Activated CD4-positive, alpha-beta T cell treated with anti-CD3 and anti-CD28 coated beads, Interleukin-2, amount 50 U/mL, for 48 hours (primary cell): ENCODE data around the gene KRTAP5-6.

Experiments used
- DNase-seq, 2 experiments: peaks; one replicate each; pipeline ENCODE4 v3.0.0-alpha.2; 2020

Gene KRTAP5-6, protein sequence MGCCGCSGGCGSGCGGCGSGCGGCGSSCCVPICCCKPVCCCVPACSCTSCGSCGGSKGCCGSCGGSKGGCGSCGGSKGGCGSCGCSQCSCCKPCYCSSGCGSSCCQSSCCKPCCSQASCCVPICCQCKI

DNA sequence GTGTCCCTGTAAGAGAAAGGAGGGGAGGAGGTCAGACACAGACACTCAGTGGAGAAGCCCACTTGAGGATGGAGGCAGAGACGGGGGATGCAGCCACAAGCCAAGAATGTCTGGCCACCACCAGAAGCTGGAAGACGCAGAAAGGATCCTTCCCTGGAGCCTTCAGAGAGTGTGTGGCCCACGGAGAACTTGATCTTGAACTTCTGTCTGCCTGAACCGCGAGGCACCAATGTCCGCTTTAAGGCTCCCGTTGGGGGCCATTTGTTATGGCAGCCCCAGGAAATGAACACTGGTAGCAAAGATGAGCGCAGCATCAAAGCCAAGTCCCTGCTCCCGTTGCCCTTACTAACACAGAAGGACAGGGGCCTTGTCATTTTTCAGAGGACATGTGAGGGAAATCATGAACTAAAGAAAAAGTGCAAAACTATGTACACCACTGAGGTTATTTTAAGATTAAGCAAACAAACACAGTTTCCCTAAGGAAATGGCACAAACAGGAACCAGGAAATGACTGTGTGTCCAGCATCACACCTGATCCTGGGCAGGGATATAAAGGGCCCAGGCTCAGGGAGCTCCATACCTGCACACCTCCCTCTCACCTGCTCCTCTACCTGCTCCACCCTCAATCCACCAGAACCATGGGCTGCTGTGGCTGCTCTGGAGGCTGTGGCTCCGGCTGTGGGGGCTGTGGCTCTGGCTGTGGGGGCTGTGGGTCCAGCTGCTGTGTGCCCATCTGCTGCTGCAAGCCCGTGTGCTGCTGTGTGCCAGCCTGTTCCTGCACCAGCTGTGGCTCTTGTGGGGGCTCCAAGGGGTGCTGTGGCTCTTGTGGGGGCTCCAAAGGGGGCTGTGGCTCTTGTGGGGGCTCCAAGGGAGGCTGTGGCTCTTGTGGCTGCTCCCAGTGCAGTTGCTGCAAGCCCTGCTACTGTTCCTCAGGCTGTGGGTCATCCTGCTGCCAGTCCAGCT, at the start of gene KRTAP5-6:
KRTAP5-6 (plus strand) TSS at position 588 of the 963 bp plus-strand sequence; CDS start at position 639, 51 bp downstream.
- DNase-seq = no peak

DNA sequence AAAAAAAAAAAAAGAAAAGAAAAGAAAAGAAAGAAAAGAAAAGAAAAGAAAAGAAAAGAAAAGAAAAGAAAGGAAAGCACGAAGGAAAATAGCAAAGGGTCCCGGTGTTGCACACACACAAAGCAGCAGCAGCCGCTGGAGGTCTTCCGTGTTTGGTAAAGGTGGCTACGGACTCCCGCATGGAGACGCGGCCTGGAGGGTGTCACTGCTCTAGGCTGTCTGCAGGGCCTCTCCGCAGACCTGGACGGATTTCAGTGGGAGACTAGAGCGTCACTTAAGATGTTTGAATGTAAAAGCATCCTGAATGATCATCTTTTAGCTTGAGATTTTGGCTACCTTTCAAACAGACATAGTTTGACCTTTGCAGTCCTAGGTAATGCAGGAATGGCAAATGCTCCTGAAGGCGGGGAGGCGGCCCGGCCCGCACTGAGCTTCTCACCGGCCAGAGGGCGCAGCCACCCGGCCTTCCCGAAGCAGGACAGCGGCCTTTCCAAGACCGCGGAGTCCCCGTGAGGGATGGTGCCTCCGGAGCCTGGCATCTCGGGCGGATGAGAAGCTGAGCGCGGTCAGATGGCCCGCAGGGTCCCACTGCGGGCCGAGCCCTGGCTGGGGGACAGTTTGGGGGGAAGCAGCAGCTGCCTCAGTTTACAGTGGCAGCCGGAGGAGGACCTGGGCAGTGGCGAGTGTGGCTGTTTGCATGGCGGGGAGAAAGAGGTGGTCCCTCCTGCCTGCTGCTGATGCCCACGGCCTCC, 48.9 kb upstream of the KRTAP5-6 start:
- DNase-seq = no peak

DNA sequence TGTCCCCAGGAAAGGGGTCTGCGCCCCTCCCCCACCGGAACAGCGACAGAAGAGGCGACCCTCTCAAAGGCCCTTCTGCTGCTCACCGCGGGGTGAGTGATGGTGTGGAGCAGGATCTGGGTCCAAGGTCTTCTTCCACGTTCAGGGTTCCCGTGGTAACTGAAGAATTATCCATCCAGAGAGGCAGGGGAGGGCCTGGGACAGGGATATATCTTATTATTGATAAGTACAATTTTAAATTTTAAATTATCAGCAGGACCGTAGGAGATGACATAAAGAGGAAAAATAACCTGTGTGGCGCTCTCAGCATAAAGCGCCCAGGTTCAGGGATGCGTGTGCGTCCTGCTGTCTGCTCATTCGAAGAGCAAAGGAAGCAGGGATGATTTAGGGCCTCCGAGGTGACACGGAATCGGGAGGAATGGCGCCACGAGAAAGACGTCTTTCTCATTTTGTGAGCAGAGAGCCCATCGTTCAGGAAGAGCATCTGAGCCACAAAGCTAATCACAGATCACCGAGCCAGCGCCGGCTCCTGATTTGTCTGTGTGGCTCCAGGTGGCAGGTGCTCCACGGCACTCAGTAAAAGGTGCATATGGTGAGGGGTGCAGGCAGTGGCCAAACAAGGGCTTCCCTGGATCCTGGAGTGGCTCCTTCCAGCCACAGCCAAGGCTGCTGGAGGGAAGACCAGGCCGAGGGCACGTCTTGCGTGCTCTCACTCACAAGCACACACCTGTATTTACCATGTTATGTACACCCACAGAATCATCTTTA, 48.2 kb upstream of the KRTAP5-6 start:
- no peak for DNase-seq

DNA sequence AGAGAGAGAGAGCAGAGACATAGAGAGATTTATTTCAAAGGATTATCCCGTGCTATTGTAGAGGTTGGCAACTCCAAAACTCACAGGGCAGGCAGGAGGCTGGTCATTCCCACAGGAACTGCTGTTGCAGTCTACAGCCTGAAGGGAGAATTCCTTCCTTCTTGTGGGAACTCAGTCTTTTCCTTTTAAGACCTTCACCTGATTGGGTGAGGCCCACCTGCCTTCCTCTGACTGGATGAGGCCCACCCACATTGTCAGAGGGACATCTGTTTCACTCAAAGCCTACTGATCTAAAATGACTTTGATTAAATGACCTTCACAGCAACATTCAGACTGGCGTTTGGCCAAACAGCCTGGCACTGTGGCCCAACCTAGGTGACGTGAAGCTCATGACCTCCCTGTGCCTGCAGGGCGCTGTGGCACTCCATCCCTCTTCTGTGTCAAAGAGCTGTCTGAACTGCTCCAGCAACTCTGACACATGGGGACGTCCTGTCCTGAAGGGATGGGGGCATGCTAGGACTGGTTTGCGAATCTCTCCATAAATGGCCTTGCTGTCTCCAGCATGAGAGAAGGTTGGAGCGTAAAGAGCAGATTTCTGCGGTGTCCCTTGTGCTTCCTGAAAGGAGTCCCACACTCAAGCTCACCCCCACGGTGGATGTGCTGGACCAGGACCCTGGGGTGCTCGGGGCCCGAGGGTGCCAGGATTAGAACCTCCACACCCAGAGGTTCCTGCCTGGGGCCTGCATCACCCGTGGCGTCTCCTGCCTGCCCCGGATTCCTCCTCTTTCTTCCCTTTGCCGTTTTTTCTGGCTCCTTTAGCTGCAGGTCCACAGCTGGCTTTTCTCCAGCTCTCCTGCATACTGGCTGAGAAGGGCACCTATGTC, 46.7 kb upstream of the KRTAP5-6 start:
- no peak for DNase-seq

DNA sequence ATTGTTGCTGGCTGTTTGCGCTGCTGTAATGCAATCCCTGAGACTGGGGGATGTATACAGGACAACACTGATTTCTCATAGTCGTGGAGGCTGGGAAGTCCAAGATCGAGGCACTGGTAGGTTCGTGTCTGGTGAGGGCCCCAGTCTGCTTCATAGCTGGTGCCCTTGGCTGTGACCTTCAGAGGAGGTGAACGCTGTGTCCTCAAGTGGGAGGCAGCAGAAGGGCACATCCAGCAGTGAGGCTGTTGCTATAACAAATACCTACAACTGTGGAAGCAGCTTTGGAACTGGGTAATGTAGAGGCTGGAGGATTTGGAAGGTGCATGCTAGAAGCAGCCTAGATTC, 46.1 kb upstream of the KRTAP5-6 start:
- DNase-seq = no peak

DNA sequence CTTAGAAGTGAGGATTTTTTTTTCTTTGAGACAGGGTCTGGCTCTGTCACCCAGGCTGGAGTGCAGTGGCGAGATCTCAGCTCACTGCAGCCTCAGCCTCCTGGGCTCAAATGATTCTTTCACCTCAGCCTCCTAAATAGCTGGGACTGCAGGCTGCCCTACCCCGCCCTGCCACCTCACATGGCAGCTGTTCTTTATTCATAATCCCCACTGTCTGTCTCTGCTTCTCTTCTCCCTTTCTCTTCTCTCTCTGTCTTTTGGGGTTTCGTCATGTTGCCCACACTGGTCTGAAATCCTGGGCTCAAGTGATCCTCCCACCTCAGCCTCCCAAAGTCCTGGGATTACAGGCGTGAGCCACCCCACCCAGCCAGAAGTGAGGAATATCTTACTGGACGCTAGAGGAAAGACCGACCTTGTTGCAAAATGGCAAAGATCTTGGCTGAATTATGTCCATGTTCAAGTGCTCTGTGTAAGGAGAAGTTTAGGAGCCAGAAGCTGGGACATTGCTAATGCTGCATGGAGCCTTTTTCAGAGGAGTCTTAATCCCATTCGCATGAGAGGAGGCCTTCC, 45.5 kb upstream of the KRTAP5-6 start:
- DNase-seq = no peak

DNA sequence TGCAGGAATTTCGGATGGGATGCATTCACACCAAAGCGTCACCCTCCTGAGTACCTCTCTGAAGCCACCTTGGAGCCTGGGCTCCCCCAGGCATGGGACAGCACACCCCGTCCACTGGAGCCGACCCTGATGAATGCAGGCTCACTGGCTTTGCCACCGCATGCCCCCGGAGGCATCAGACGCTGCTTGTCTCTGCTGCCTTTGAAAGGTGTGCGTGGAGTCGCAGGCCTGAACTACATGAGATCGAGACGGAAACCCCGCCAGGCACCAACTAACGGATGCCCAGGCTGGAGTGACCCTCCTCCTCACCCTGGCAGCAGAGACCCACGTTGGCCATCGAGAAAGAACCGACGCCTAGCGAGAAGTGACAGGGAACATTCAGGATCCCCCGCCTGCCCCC, 45.0 kb upstream of the KRTAP5-6 start:
- no peak for DNase-seq

DNA sequence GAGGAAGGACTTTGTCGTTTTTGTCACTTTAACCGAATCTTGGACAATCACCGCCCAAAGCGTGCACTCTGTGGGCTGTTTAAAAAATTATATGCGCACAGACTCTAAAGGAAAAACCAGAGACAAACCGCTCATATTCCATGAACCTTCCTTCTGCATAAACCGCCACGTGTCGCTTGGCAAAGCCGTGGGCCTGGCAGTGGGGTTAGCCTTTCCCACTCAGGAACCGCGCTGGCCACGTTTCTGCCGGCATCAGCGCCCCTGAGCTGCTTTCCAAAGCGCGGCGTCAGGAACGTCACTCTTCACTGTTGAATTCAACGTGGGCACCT, 44.6 kb upstream of the KRTAP5-6 start:
- no peak for DNase-seq

DNA sequence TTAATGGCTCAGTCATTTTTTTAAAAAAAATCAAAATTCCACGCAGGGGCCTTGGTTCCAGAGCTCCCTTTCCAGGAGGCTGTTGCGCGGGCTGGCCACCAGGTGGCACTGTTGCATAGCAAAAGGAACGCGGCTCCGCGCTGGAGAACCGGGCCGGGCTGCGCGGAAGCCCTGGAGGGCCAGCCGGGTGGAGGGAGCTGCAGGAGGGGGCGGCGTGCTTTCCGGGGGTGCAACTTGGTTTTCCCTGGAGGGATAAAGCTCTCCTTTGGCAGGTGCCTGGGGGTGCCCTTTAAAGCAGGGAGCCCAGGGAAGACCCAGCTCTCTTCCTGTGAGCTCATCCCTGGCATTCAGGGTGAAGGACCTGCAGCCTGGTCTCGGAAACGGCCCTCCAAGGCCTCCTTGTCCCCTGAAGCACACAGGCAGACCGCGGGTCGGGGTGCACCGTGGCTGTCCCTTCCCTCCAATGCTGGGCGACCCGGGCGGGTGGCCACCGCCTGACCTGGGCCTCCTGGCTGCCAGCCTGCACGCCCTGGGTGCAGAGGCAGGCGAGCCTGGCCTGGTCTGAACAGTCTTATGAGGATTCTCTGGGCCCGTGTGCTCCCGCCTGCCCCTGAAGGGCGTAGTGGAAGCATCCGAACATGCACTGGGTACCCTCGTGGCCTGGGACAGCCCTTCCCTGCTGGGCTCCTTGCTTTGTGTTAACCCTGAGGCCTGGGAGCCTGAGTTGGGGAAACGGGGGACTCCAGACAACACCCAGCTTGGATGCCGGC, 44.0 kb upstream of the KRTAP5-6 start:
- peak; percentile 75 to 81 for DNase-seq

DNA sequence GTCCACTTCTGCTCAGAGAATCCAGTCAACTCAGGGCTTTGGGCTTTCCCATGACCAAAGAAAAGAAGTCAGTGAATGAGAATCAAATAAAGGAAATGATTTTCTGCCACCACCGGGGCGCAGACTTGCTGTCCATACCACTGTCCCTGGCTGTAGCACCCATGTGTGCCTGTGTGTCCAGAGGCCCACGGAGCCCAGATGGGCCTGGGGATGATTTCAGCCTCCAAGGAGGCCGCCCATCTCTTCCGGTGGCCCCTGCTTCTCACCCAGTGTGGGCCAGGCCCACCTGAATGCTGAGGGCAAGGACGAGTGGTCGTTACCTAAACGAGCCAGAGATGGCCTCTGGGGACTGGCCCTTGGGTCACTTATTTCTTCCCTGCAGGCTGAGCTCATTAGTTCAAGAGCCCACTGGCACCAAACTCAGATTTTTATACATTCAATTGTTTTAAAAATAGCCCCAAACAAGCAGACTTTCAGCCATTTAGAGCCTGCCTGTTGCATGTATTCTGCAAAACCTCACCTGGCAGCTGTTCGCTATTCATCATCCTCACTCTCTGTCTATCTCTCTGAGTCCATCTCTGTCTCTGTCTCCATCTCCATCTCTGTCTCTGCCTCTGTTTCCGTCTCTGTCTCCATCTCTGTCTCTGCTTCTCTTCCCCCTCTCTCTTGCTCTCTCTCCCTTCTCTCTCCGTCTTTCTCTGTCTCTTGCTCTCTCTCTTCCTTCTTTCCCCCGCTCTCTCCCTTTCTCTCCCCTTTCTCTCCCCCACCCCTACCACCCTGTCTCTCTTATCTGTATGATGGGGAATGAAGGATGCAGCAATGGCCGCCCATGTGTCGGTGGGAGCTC, 43.2 kb upstream of the KRTAP5-6 start:
- no peak for DNase-seq

DNA sequence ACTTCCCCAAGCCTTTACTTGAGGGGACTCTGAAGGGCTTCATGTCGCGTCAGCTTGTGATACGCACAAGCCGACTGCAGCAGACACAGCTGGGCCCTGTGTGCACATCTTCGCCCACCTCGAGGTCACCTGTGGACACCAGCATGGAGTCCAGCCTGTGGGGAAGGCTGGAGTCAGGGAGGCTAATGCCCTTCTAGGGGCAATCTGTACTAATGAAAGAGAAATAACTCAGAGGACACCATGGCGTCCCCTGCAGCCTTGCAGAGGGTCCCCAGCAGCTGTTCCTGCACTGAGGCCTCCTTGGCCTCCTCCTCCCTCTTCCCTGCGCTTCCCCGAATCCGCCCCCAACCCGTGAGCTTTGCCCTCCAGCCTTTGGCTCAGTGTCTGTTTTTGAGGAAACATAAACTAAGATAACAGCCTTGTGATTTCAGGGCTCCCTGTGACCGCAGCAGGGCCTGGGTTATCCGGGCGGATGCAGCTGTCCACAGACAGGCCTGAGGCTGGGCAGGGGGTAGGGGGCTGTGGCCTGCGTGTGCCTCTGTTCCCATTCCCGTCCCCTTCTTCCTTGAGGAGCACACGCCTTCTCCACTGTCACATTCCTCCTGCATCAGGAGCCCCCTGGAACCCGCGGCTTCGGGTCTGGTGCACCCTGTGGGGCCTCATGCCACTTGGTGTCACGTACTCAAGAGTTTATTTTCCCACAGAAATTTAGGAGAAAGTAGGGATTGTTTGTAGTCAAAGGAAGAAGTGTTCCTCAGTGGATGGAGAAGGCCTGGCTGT, 42.4 kb upstream of the KRTAP5-6 start:
- no peak for DNase-seq

DNA sequence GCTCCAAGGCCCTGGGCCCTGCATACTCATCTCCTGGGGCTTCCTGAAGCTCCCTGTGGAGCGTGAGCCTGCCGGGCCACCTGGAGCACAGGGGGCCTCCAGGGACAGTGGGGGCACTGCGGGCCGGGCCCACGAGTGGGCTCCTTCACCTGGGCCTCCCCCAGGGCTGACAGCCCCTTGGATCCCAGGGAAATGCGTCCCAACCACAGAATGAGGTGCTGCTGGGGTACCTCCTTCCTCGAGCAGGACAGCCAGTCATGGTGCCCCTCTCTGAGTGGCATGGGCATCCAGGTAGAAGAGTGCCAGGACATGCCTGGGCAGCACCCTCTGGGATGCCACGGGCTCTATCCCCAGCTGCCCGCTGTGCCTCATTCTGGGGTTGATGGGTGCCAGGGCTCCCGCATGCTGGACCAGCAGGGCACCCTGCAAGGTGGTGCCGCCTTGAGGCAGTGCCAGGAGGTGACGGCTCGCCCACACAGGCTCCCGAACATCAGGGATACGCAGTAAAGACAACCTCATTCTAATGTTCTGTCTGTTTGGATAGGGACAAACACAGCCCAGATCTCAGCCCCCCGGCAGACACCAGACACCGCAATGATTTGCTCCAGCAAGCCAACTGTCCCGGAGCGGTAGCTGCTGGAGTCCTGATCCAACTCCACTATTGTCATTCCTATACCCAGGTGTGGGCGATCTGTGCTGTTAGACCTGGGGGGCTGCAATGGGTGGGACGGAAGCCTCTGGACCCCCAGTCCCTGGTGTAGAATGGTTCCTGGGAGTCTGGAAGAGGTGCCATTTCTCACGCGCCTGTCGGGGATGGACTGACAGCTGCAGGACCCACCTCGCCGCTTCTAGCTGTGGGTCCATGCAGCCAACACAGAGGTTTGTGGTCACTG, 41.6 kb upstream of the KRTAP5-6 start:
- DNase-seq = no peak

DNA sequence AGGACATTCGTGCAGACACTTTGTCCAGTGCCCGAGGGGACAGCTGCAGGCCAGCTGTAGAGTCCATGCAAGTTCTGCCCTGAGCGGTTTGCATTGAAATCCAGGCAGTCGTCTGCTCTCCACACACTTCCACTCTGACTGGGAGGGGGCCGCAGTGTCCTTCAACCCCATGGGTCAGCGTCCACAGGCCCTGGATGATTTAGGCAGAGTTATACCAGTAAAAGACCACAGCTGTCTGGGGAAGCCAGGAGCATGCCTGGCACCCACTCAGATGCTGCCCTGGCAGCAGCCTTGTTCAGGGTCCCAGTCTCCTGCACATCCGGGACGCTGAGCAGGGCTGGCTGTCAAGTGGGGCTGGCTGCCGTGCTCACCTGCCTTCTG, 40.9 kb upstream of the KRTAP5-6 start:
- DNase-seq = no peak

DNA sequence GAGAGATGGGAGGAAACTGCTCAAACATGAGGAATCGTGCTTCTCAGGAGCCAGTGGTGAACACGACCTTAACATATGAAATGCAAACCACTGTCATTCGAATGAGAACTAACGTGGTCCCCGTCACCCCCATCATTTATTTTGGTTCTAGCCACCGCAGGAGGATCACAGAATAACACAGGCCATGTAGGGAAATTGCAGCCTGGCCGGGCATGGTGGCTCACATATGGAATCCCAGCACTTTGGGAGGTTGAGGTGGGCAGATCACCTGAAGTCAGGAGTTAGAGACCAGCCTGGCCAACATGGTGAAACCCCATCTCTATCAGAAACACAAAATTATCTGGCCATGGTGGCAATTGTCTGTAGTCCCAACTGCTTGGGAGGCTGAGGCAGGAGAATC, 40.3 kb upstream of the KRTAP5-6 start:
- DNase-seq = no peak

DNA sequence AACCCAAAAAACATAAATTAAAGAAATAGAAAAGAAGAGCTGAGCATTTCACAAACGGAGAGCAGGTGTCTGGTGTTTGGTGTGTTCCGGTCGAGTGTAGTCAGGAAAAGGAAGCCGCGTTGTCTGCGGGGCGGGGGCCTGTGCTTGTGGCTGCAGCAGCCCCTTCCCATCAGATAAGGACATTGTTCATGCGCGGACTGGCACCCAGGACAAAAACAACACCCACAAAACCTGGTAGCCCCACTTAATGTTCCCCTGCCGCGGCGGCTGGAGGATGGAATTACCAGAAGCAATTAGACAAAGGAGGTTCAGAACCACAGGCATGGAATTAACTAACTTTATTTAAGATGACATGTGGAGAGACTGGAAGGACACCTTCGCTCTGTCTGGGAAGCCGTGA, 37.5 kb upstream of the KRTAP5-6 start:
- no peak for DNase-seq

DNA sequence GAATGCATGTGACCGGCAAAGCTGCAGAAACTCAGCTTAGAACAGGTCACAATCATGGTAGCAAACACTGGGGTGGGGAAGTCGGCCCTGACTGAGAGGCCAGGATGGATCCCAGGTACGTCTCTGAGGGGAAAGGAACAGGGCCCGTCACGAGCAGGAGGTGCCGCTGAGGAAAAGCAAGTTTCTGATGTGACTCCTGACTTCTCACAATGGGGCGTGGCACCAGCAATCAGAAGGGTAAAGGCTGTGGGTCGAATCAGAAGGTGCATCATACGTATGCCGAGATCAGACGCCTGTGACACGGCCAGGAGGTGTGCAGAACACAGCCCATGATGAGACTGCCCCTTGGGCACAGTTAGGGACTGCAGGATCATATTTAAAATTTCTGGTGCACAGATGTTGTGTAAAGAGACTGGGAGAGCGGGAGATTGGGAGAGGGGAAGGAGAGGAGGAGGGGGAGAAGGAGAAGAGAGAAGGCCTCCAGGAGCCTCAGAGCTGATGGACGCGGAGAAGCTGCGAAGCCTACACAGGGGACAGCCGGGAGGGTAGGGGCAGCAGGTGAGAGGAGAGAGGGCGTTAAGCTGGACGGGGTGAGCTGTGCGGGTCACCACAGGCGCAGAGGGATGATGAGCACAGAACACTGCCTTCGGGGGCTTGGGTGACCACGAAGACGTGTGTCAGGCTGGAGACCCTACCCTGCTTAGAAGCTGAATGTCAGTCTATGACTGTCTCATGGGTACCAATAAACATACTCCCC, 36.7 kb upstream of the KRTAP5-6 start:
- no peak for DNase-seq
